ENCODE measurements around the gene RAB44. TPM values are rescaled to one million over a fixed set of nuclear protein-coding genes. Genes with fewer than 3 reads are reported as not detected.

The RAB44 gene
- polyA plus RNA-seq, 2 of the 4 experiments (the other 2 are of a cell fraction) = 0.04 to 0.09 TPM

GRCh38 chr6:36698871-36699271 is 1.2 kb downstream of the RAB44 start (continued):
- TF ChIP-seq, protein P1, sequence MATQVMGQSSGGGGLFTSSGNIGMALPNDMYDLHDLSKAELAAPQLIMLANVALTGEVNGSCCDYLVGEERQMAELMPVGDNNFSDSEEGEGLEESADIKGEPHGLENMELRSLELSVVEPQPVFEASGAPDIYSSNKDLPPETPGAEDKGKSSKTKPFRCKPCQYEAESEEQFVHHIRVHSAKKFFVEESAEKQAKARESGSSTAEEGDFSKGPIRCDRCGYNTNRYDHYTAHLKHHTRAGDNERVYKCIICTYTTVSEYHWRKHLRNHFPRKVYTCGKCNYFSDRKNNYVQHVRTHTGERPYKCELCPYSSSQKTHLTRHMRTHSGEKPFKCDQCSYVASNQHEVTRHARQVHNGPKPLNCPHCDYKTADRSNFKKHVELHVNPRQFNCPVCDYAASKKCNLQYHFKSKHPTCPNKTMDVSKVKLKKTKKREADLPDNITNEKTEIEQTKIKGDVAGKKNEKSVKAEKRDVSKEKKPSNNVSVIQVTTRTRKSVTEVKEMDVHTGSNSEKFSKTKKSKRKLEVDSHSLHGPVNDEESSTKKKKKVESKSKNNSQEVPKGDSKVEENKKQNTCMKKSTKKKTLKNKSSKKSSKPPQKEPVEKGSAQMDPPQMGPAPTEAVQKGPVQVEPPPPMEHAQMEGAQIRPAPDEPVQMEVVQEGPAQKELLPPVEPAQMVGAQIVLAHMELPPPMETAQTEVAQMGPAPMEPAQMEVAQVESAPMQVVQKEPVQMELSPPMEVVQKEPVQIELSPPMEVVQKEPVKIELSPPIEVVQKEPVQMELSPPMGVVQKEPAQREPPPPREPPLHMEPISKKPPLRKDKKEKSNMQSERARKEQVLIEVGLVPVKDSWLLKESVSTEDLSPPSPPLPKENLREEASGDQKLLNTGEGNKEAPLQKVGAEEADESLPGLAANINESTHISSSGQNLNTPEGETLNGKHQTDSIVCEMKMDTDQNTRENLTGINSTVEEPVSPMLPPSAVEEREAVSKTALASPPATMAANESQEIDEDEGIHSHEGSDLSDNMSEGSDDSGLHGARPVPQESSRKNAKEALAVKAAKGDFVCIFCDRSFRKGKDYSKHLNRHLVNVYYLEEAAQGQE (IDR thresholded peaks at IDR 0.05) = no peak
- TF ChIP-seq GATA3 (IDR thresholded peaks at IDR 0.05; ENCODE audit: borderline replicate concordance) = no peak
- TF ChIP-seq CHD4 (IDR thresholded peaks at IDR 0.05; ENCODE audit: borderline replicate concordance) = no peak
- TF ChIP-seq JUN (IDR thresholded peaks at IDR 0.05) = no peak

DNA sequence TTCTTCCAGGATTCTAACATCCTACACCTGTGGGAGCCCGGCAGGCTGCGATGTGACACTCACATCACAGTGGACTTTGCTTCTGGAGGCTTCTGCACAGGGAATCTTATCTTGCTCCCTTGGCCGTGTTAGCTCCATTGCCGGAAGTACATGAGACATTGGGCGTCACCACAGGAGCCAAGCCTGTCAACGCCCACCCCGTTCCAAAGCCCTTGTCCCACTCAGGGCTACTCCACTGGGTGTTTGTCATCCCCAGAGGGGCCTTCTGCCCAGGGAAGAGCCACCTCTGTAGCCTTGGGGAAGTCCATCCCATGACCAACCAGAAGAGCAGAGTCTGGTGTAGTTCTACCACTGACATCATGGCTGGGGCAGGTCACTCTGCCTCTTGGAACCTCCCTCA is 1.7 kb downstream of the RAB44 start:
- no peak for FAIRE-seq
- ATAC-seq = no peak
- no peak overlapping the region for H3K4me2 ChIP-seq
- TF ChIP-seq HDAC2 (IDR thresholded peaks at IDR 0.05) (no peak), JUN (IDR thresholded peaks at IDR 0.05) (no peak), MAZ (IDR thresholded peaks at IDR 0.05; ENCODE audit: borderline replicate concordance, low read depth, low read length) (no peak), KDM1A (IDR thresholded peaks at IDR 0.05; ENCODE audit: low read depth) (no peak), CBX8 (IDR thresholded peaks at IDR 0.05) (no peak), ZSCAN20 (CRISPR knock-in tag; IDR thresholded peaks at IDR 0.05) (no peak), MAFK (IDR thresholded peaks at IDR 0.05; ENCODE audit: partially characterized antibody) (no peak), EP300 (IDR thresholded peaks at IDR 0.05) (no peak), FOSL2 (IDR thresholded peaks at IDR 0.05) (no peak), FOSL2 (CRISPR knock-in tag; IDR thresholded peaks at IDR 0.05) (no peak), SREBF2 (IDR thresholded peaks at IDR 0.05) (no peak), RARB (CRISPR knock-in tag; IDR thresholded peaks at IDR 0.05) (no peak)
- TF ChIP-seq, protein P2, sequence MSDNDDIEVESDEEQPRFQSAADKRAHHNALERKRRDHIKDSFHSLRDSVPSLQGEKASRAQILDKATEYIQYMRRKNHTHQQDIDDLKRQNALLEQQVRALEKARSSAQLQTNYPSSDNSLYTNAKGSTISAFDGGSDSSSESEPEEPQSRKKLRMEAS (IDR thresholded peaks at IDR 0.05) = no peak
- TF ChIP-seq, protein P3, sequence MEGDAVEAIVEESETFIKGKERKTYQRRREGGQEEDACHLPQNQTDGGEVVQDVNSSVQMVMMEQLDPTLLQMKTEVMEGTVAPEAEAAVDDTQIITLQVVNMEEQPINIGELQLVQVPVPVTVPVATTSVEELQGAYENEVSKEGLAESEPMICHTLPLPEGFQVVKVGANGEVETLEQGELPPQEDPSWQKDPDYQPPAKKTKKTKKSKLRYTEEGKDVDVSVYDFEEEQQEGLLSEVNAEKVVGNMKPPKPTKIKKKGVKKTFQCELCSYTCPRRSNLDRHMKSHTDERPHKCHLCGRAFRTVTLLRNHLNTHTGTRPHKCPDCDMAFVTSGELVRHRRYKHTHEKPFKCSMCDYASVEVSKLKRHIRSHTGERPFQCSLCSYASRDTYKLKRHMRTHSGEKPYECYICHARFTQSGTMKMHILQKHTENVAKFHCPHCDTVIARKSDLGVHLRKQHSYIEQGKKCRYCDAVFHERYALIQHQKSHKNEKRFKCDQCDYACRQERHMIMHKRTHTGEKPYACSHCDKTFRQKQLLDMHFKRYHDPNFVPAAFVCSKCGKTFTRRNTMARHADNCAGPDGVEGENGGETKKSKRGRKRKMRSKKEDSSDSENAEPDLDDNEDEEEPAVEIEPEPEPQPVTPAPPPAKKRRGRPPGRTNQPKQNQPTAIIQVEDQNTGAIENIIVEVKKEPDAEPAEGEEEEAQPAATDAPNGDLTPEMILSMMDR (IDR thresholded peaks at IDR 0.05) = no peak
- no peak overlapping the region for H3K27ac ChIP-seq
- ChIA-PET CTCF (interaction anchor here (0.5 to 2.0 kb wide), 3 partner anchors 60 to 141 kb away, joined by 3 to 5 read pairs (median 3); no protein-coding TSS in a partner anchor), POLR2A (no interaction called here)
- no peaks in the 10 kb centered on the region for H3K9me3 ChIP-seq
- no peak for DNase-seq (ENCODE audit: low read depth in 1 of 2, low spot score in 1 of 2)
- no peak overlapping the region for H3K4me3 ChIP-seq
- 80% methylated on average over 5 of the region's 7 CpGs for WGBS (ENCODE audit: missing lambda C conversion rate)
- peaks cover 5% of the 10 kb centered on the region; the same call in 1 of the 3 replicates for H3K4me1 ChIP-seq

- Histone ChIP-seq H3K27ac (no peak overlapping the region), H3K4me1 (peaks cover 5% of the 10 kb centered on the region; the same call in 1 of the 3 replicates), H3K4me2 (no peak overlapping the region), H3K4me3 (no peak overlapping the region), H3K9me3 (no peaks in the 10 kb centered on the region)
- WGBS (ENCODE audit: missing lambda C conversion rate) = 72% methylated on average over 7 of the region's 7 CpGs
- no peak for ATAC-seq
- no peak for DNase-seq (ENCODE audit: low read depth in 1 of 2, low spot score in 1 of 2)
- TF ChIP-seq RFX5 (IDR thresholded peaks at IDR 0.05) (no peak), BHLHE40 (IDR thresholded peaks at IDR 0.05; ENCODE audit: low read depth, low read length) (no peak), GATA3 (IDR thresholded peaks at IDR 0.05; ENCODE audit: borderline replicate concordance) (no peak), MAFK (IDR thresholded peaks at IDR 0.05; ENCODE audit: partially characterized antibody) (no peak), CBX2 (IDR thresholded peaks at IDR 0.05; ENCODE audit: borderline replicate concordance, low read depth) (no peak), SMC3 (IDR thresholded peaks at IDR 0.05) (no peak), RARB (CRISPR knock-in tag; IDR thresholded peaks at IDR 0.05) (no peak)
- TF ChIP-seq, protein P4, sequence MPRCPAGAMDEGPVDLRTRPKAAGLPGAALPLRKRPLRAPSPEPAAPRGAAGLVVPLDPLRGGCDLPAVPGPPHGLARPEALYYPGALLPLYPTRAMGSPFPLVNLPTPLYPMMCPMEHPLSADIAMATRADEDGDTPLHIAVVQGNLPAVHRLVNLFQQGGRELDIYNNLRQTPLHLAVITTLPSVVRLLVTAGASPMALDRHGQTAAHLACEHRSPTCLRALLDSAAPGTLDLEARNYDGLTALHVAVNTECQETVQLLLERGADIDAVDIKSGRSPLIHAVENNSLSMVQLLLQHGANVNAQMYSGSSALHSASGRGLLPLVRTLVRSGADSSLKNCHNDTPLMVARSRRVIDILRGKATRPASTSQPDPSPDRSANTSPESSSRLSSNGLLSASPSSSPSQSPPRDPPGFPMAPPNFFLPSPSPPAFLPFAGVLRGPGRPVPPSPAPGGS (IDR thresholded peaks at IDR 0.05) = no peak
- TF ChIP-seq, protein P3 (IDR thresholded peaks at IDR 0.05) = no peak
- no peak for FAIRE-seq
- CTCF ChIA-PET = interaction anchor here (0.9 to 2.0 kb wide), 4 partner anchors 10 to 84 kb away, joined by 3 to 5 read pairs (median 4); no protein-coding TSS in a partner anchor
- POLR2A ChIA-PET = no interaction called here
Observed at GRCh38 chr6:36700071-36700812, 2.6 kb downstream of the RAB44 start.
